Stimulated activated CD4-positive, alpha-beta T cell treated with anti-CD3 and anti-CD28 coated beads, Interleukin-1b, Interleukin-23, amount 100 ng/mL, for 48 hours (primary cell): ENCODE results near the gene BBLN.
A peak's percentile ranks its signal among the peaks of the same experiment; 100 is the strongest.
"Not testable (repeated sequence)": the region's sequence is repeated elsewhere in the genome, so short reads cannot be mapped to it uniquely, and the experiment has no call there.

Experiments used
- DNase-seq: peaks from one replicate; pipeline ENCODE4 v3.0.0-alpha.2; 2020

Gene BBLN

GRCh38 chr9:128159784-128160602, at the start of gene BBLN:
Gene BBLN, plus strand, starts transcription at chr9:128160265. Its CDS starts 143 bp downstream, at chr9:128160408.
- DNase-seq = peak; percentile 94

- DNase-seq = not testable (repeated sequence)
Observed at GRCh38 chr9:128111726-128112125, 48.3 kb upstream of the BBLN start.

- DNase-seq = no peak
Observed at GRCh38 chr9:128113526-128114325, 46.3 kb upstream of the BBLN start.

- no peak for DNase-seq
Observed at GRCh38 chr9:128114326-128115186, 45.5 kb upstream of the BBLN start.

- no peak for DNase-seq
Observed at GRCh38 chr9:128115187-128116103, 44.6 kb upstream of the BBLN start.

GRCh38 chr9:128116104-128117083, 43.7 kb upstream of the BBLN start:
- DNase-seq = no peak

- DNase-seq = peak; percentile 94
Observed at GRCh38 chr9:128117613-128118471, 42.2 kb upstream of the BBLN start.

GRCh38 chr9:128118472-128118857, 41.6 kb upstream of the BBLN start:
- no peak for DNase-seq

- DNase-seq = no peak
Observed at GRCh38 chr9:128118971-128119665, 40.9 kb upstream of the BBLN start.

GRCh38 chr9:128120061-128120740, 39.9 kb upstream of the BBLN start:
- no peak for DNase-seq

- no peak for DNase-seq
Observed at GRCh38 chr9:128120741-128121465, 39.2 kb upstream of the BBLN start.

- DNase-seq = no peak
Observed at GRCh38 chr9:128121466-128121810, 38.6 kb upstream of the BBLN start.

GRCh38 chr9:128121924-128122808, 37.9 kb upstream of the BBLN start:
- DNase-seq = no peak

- DNase-seq = no peak
Observed at GRCh38 chr9:128122809-128123175, 37.3 kb upstream of the BBLN start.

GRCh38 chr9:128123451-128124080, 36.5 kb upstream of the BBLN start:
- no peak for DNase-seq

GRCh38 chr9:128124451-128124850, 35.6 kb upstream of the BBLN start:
- DNase-seq = no peak
